Measurements from ENCODE around the gene IL18BP. TPM values are rescaled to one million over a fixed set of nuclear protein-coding genes. Genes with fewer than 3 reads are reported as not detected.

IL18BP gene
- total and polyA plus RNA-seq, 9 of the 15 experiments (the other 6 are each of a cell fraction or from before 2014, with no cell fraction given): 0.34 to 9.4 (median 3.2) TPM

DNA sequence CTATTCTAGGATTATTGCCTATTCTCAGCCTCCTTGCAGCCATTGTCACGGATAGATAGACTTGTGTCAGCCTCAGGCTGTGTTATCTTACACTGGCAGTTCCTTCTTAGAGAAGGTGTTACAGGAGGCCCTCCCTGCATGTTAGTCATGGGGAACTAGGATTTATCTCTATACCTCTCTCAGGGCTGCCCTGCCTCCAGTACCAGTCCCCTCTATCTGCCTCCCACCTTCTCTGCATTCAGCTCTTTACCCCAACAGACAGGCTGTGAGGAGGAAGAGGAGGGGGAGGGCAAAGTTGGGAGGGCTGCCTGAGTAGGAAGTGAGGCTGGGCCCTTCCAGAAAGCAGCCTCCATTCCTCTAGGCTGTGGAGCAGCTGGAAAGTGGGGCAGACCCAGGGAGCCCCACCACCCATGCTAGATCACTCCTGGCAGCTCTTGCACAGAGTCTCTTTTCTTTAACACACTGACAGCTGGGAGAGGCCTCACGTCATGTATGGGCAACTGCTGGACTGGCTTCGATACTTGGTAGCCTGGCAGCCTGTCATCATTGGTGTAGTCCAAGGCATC is 2.9 kb upstream of the IL18BP start (continued):
- TF ChIP-seq, protein P1, sequence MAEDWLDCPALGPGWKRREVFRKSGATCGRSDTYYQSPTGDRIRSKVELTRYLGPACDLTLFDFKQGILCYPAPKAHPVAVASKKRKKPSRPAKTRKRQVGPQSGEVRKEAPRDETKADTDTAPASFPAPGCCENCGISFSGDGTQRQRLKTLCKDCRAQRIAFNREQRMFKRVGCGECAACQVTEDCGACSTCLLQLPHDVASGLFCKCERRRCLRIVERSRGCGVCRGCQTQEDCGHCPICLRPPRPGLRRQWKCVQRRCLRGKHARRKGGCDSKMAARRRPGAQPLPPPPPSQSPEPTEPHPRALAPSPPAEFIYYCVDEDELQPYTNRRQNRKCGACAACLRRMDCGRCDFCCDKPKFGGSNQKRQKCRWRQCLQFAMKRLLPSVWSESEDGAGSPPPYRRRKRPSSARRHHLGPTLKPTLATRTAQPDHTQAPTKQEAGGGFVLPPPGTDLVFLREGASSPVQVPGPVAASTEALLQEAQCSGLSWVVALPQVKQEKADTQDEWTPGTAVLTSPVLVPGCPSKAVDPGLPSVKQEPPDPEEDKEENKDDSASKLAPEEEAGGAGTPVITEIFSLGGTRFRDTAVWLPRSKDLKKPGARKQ (CRISPR knock-in tag; IDR thresholded peaks at IDR 0.05): no peak
- no peak for TF ChIP-seq ASH1L (IDR thresholded peaks at IDR 0.05; ENCODE audit: borderline replicate concordance, low read depth, partially characterized antibody)
- TF ChIP-seq, protein P2, sequence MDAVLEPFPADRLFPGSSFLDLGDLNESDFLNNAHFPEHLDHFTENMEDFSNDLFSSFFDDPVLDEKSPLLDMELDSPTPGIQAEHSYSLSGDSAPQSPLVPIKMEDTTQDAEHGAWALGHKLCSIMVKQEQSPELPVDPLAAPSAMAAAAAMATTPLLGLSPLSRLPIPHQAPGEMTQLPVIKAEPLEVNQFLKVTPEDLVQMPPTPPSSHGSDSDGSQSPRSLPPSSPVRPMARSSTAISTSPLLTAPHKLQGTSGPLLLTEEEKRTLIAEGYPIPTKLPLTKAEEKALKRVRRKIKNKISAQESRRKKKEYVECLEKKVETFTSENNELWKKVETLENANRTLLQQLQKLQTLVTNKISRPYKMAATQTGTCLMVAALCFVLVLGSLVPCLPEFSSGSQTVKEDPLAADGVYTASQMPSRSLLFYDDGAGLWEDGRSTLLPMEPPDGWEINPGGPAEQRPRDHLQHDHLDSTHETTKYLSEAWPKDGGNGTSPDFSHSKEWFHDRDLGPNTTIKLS (IDR thresholded peaks at IDR 0.05; ENCODE audit: borderline replicate concordance, low read depth): no peak
- TF ChIP-seq, protein P3, sequence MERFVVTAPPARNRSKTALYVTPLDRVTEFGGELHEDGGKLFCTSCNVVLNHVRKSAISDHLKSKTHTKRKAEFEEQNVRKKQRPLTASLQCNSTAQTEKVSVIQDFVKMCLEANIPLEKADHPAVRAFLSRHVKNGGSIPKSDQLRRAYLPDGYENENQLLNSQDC (CRISPR knock-in tag; IDR thresholded peaks at IDR 0.05): no peak
- no peak for TF ChIP-seq ZNF551 (CRISPR knock-in tag; IDR thresholded peaks at IDR 0.05)
- TF ChIP-seq CAMTA2 (CRISPR knock-in tag; conservative IDR thresholded peaks at IDR 0.05): no peak
- TF ChIP-seq NFATC3 (IDR thresholded peaks at IDR 0.05): no peak
- peak; percentile 96 for TF ChIP-seq ARID1B (IDR thresholded peaks at IDR 0.05)
- no peak for TF ChIP-seq ZNF133 (CRISPR knock-in tag; IDR thresholded peaks at IDR 0.05)
- TF ChIP-seq HIVEP1 (CRISPR knock-in tag; IDR thresholded peaks at IDR 0.05): no peak
- TF ChIP-seq, protein P4, sequence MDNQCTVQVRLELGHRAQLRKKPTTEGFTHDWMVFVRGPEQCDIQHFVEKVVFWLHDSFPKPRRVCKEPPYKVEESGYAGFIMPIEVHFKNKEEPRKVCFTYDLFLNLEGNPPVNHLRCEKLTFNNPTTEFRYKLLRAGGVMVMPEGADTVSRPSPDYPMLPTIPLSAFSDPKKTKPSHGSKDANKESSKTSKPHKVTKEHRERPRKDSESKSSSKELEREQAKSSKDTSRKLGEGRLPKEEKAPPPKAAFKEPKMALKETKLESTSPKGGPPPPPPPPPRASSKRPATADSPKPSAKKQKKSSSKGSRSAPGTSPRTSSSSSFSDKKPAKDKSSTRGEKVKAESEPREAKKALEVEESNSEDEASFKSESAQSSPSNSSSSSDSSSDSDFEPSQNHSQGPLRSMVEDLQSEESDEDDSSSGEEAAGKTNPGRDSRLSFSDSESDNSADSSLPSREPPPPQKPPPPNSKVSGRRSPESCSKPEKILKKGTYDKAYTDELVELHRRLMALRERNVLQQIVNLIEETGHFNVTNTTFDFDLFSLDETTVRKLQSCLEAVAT (IDR thresholded peaks at IDR 0.05): no peak
- TF ChIP-seq FOXA3 (CRISPR knock-in tag; conservative IDR thresholded peaks at IDR 0.05 in 1 of 2, IDR thresholded peaks at IDR 0.05 in 1 of 2): no peak
- peak; percentile 97 for TF ChIP-seq TEAD4 (IDR thresholded peaks at IDR 0.05; ENCODE audit: low read length)
- TF ChIP-seq TEAD4 (CRISPR knock-in tag; IDR thresholded peaks at IDR 0.05; ENCODE audit: borderline replicate concordance): no peak
- TF ChIP-seq CEBPB (tag; IDR thresholded peaks at IDR 0.05): no peak
- no peak for TF ChIP-seq PYGO2 (tag; IDR thresholded peaks at IDR 0.05)
- TF ChIP-seq, protein P5, sequence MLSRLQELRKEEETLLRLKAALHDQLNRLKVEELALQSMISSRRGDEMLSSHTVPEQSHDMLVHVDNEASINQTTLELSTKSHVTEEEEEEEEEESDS (CRISPR knock-in tag; IDR thresholded peaks at IDR 0.05): no peak
- TF ChIP-seq CSDE1 (IDR thresholded peaks at IDR 0.05): no peak
- TF ChIP-seq ADNP (tag; IDR thresholded peaks at IDR 0.05): no peak
- no peak for TF ChIP-seq ZNF699 (CRISPR knock-in tag; IDR thresholded peaks at IDR 0.05; ENCODE audit: insufficient replicate concordance)
- TF ChIP-seq, protein P6, sequence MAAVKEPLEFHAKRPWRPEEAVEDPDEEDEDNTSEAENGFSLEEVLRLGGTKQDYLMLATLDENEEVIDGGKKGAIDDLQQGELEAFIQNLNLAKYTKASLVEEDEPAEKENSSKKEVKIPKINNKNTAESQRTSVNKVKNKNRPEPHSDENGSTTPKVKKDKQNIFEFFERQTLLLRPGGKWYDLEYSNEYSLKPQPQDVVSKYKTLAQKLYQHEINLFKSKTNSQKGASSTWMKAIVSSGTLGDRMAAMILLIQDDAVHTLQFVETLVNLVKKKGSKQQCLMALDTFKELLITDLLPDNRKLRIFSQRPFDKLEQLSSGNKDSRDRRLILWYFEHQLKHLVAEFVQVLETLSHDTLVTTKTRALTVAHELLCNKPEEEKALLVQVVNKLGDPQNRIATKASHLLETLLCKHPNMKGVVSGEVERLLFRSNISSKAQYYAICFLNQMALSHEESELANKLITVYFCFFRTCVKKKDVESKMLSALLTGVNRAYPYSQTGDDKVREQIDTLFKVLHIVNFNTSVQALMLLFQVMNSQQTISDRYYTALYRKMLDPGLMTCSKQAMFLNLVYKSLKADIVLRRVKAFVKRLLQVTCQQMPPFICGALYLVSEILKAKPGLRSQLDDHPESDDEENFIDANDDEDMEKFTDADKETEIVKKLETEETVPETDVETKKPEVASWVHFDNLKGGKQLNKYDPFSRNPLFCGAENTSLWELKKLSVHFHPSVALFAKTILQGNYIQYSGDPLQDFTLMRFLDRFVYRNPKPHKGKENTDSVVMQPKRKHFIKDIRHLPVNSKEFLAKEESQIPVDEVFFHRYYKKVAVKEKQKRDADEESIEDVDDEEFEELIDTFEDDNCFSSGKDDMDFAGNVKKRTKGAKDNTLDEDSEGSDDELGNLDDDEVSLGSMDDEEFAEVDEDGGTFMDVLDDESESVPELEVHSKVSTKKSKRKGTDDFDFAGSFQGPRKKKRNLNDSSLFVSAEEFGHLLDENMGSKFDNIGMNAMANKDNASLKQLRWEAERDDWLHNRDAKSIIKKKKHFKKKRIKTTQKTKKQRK (IDR thresholded peaks at IDR 0.05; ENCODE audit: borderline replicate concordance, low read depth, low read length): no peak
